HG02840 (cell line): Measurements from ENCODE around the gene LIPT2.

Source experiments
- ATAC-seq: cut with Tn5 transposase; IDR thresholded peaks from one replicate; pipeline ENCODE4 v1.9.1; 2021; ENCODE audit warnings: mild to moderate bottlenecking, moderate library complexity, moderate number of reproducible peaks; ENCODE audit not compliant: unreplicated experiment, low FRiP score

The LIPT2 gene

DNA sequence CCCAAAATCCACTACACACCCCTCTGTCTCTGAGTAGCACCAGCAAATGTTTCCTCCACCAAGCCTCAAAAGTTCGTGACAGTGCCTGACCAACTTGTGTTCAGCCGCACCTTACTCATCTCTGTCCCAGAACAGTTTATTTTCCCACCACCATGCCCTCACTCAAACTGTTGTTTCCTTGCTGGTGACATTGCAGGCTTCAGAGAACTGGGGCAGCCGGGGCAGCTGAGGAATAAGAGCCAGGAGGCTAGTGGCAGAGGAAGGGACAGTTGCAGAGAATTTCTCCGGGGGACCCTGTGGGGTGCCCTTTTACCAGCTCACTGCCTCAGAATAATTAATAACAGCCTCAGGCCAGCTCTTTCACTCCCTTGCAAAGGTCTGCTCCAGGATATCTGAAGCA is 25.5 kb downstream of the LIPT2 start:
- no peak for ATAC-seq

DNA sequence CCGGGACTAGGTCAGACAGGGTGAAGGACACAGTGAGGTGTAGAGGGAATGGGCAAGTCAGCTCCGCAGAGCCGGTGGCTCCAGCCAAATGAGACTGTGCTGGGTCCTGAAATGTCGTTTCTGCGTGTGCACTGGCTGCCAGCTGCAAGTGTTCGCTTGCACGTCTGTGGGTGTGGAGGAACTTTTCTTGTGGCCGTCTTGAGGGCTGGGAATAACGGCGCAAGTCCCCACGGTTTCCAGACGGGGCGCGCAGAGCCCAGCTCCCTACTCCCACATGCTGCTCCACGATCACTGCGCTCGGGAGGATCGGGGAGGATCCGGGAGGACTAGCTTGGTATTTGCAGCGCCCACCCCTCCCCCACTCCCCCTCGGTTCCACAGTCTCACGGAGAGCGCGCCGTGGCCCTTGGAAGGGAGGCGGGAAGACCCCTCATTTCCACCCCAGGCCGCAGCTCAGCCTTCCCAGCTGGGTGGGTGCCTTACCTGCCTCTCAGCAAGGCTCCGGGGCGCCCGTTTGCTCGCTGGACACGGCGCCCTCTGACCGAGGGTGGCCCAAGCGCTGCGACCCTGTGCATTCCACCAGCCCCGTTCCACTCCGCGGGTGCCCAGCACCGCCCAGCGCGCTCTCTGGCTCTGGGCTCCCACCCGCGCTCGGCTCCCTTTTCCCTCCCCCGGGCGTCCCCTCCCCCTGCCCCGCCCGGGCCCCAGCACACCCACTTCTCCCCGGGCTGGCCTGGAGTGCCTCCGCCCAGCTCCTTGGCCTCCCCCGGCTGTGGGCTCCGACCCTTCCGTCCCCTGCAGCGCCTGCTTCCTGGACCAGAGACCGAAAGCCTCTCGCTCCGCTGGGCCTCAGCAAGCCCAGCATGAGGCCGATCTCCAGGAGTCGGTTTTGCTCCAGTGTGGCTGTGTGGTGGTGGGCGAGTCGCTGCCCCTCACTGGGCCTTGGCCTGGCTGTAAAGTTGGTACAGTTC is 26.3 kb downstream of the LIPT2 start, which contains the start of gene KCNE3:
Gene KCNE3 (minus strand): TSS at position 634 of the 970 bp plus-strand sequence. CDS start 9,986 bp downstream, outside the sequence.
- no peak for ATAC-seq

DNA sequence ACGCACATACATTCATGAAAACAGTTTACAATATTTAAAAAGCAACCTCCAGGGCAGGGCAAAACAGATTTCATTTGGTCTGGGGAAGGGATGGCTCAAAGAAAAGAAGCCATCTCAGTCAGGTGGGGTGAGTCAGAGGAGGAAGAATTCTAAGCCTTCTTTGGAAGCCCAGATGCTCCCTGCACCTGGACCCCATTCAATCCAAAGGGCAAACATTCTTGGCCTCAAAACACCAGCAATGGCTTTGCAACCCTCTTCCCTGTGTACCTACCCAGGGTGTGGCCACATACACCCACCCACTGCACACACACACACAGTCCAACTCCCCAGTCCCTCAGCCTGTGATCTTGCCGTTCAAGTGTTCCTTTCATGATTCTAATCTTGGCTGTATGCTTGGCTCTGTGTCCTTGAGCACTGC is 28.2 kb downstream of the LIPT2 start:
- ATAC-seq: no peak

DNA sequence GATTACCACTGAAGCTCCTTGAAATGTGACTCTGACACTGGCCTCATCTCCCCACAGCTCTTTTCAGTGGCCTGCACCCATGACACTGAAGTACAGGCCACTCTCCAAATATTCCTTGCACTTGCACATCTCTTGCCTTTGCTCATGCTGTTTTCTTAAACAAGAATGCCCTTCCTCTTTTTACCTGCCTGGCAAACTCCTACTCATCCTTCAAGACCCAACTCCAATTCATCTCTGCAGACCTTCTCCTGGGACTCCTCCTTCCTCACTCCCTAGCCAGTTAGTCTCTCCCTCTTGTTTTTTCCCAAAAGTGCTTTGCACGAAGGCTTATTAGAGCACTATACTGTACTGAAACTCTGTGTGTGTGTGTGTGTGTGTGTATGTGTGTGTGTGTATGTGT is 28.8 kb downstream of the LIPT2 start:
- no peak for ATAC-seq

DNA sequence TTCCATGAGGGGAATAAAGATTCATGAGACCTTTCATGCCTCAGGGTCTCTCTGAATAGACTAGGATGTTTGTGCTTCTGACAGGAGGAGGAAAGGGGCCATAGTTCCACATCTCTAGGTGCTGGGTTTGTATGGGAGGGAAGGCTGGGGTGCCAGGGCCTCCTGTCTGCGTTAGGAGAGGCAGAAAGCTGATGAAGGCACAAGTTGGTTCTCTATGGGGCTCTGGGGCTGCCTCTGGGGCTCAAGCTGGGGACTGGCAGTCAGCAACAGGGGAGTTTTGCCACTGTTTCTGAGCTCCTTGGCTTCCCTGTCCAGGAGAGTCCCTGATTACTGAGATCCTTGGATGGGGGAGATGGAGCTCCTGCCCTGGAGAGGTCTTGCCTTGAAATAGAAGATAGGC is 30.3 kb downstream of the LIPT2 start:
- no peak for ATAC-seq

DNA sequence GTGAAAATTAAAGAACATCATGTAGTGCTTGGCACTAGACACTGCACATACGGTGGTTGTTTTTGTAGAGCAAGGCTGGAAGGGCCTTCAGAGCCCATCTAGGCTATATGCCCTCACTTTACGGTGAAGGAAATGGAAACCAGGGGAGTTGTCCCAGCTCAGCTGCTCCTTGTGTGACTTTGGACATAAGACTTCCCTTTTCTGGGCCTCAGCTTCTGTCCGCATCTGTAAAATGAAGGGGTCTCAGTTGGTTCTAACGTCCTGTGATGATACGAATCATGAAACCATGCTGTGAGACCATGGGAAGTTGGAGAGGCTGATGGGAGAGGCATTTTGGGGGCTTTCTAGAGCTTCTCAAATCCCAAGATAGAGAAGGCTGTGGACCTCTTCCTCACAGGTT is 30.9 kb downstream of the LIPT2 start:
- ATAC-seq: no peak

DNA sequence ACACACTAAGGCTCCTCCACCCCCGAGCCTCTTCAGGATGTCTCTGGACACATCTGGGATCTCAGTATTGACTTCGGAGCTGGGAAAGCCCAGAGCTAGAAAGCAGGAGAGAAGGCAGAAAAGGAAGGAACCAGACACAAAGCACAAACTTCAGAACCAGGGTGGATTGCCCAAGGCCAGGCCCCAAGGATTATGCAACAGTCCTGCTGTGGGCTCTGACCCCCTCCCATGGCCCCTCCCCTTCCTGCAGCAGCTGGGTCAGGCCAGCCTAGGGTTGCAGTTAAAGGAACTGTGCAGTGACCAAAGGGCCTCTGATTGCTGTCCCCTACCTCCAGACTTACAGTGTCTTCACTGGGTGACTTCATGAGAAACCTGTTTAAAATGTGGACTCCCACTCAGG is 31.5 kb downstream of the LIPT2 start:
- no peak for ATAC-seq

DNA sequence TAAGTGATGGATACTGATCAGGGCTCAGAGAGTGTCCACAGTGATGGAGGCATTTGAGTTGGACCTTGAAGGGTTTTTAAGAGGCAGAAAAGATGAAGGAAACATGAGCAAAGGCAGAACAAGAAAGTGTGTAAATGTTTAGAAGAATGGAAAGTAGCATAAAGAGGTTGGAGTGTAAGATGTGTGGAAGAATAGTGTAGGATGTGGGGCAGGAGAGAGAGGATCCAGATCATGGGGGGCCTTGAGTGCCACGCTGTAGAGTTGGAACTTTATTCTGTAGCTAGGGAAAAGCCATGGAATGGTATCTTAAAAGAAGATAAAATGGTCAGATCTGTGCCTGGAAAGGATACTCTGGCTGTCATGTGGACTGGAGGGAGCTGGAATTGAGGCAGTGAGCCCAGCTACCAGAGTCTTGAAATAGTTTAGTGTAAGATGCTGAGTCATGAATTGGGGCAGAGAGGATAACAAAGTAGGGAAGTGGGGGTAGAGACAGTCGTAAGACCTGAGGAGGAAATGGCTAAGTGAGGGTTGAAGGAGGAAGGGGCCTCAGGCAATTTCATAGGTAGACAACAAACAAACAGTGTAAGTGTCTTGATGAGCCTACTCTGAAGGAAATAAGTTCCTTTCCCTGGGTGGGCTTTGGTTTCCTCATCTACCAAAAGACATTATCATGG is 32.9 kb downstream of the LIPT2 start:
- ATAC-seq: no peak

DNA sequence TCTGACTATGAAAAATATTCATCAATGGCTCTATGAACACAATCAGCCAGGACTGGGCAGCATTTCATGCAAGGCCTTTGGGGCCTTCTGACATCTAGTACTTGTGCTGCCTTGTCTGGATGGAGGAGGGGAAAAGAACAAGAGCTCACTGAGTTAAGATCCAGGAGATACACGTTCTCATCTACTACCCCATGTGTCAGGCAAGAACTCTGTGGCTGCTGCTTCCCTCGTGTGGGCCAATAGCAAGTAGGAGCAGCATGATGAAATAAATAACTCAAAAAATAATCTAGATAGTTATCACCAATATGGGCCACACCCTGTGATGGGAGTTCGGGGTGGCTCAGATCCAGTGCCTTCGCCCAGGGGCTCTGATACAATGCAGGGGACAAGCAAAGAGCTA is 33.5 kb downstream of the LIPT2 start:
- no peak for ATAC-seq

DNA sequence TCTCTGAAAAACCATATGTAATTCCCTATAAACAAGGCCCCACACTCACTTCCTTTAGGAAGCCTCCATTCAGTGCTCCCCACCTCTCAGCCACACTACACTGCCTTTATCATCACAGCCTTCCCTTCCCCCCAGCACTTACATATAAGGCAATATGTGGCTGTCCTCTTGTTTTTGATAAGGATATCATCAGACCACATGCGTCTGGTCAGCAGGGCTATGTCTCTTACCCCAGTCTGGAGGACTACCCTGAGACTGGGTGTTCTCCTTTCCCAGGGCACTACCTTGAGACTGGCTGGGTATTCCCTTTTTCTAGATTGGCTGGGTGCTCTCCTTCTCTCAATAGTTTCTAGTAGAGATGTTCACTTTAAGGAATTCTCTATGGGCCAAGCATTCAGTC is 33.9 kb downstream of the LIPT2 start:
- no peak for ATAC-seq

DNA sequence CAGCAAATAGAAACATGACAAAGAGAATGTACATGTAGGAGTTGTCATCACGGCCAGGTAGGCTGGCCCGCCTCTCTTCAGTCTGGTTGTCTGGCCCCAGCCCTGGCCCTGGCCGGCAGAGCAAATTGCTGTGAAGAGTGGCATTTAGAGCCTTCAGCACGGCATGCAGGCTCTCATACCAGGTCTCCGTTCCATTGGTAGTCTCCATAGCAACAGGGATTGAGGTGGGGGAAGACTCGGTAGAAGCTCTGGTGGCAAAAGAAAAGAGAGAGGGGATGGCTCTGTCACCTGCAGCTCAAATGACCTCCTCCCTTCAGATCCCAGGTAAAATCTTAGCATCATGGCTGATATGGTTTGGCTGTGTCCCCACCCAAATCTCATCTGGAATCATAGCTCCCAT is 36.2 kb downstream of the LIPT2 start:
- ATAC-seq: no peak

DNA sequence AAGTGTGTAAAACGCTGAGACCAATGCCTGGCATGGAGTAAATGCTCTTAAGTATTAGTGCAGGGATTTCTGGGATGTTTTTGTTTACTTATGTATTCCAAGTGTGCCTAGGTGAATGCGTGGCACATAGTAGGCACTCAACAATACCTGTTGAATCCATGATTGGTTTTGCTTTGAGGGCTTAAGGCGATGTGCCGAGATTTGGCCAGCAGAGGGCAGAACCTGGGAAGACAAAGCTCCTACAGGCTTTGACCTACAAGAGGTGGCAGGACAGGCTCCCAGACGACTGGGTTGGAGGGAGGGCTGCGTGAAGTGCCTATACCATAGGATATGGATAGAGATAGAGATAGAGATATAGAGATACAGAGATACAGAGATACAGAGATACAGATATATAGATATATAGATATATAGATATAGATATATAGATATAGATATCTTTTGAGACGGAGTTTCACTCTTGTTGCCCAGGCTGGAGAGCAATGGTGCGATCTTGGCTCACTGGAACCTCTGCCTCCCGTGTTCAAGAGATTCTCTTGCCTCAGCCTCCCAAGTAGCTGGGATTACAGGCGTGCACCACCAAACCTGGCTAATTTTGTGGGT is 40.0 kb downstream of the LIPT2 start:
- no peak for ATAC-seq

DNA sequence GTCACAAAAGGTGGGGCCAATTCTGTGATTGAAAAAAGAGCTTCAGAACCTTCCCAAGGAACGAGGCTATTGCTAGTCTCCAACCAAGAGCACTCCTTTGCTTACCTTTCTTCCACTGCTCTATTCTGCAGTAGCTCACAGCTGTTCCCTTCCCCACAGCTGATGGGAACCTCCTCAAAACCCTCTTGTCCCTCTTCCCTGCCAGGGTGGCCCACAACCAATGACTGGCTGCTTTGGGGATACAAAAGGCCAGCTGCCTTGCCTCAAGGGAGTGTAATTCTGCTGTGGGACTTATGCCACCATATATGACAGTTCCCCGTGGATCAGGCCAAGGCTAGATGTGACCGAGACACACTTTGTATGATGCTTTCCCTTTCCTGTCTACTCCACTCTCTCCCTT is 41.2 kb downstream of the LIPT2 start:
- no peak for ATAC-seq

DNA sequence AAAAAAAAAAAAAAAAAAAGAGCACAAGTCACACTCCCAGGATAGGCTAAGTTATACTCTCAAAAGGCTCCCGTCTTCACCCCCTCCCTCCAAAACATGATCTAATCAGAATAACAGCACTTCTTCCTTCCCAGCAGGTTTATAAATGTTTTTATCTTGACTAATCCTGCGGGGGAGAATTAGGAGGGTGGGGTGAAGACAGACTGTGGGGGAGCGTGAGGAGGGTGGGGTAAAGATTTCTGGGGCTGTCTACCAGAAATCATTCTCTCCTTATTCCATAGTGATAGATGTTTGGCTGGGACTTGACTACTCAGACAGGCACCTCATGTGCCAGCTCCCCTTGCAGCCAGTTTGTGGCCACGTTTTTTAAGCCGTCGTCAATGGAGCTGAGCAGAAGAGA is 43.2 kb downstream of the LIPT2 start:
- no peak for ATAC-seq

DNA sequence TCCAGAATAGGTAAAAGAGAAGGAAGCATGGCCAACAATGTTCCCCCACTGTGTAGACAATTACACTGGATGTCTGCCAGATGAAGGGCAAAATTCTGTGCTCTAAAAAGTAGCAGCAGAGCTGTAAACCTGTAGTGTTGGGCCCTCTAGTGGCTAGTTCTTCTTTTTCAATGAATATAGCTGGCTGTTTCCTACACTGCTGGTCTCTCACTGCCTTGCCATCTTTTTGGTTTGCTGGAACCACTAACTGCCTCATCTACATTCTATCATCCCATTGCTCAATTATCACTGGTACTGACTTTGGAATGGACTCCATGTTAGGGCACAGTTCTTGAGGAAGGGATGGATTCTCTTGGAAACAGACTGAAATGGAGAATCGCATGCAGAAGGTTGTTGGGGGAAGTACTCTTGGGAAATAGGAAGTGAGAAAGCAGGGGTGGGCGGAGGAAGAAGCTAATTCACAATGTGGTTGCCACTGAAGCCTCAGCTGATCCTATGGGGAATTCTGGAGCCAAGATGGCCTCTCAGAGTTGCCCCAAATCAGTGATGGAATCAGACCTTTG is 44.1 kb downstream of the LIPT2 start:
- no peak for ATAC-seq

DNA sequence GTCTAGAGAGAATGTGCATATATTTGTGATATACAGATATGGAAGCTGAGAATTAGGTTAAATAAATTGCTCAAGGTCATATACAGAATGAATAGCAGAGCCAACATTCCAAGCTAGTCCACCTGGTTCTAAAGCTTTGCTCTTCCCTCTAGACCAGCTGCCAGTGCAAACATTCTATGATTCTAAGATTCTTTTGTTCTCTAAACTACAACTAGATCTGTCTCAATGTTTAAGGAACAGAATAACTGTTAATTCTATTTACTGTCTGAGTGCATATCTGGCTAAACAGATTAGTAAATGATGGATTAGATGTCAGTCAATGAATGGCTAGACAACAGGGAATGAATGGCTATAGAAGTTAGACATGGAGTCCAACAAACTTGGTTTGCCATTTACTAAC is 45.8 kb downstream of the LIPT2 start:
- ATAC-seq: no peak

DNA sequence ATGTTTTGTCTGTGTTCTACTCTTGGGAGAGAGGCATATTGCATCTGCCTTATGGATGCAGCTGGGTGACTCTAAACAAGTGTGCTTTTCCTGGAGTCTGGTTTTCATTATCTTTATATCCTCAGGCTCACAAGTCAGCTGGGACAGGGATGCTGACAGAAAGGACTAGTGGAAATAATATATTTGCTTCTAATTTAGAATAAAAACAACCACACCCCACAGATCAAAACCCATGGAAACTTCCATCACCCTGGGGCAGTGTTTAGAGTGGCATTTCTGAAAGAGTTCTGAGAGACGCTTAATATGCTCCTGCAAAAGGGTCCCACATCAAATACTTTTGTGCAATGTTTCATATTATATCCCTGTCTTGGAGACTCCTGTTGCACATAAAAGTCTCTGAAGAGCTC is 47.0 kb downstream of the LIPT2 start:
- ATAC-seq: no peak

DNA sequence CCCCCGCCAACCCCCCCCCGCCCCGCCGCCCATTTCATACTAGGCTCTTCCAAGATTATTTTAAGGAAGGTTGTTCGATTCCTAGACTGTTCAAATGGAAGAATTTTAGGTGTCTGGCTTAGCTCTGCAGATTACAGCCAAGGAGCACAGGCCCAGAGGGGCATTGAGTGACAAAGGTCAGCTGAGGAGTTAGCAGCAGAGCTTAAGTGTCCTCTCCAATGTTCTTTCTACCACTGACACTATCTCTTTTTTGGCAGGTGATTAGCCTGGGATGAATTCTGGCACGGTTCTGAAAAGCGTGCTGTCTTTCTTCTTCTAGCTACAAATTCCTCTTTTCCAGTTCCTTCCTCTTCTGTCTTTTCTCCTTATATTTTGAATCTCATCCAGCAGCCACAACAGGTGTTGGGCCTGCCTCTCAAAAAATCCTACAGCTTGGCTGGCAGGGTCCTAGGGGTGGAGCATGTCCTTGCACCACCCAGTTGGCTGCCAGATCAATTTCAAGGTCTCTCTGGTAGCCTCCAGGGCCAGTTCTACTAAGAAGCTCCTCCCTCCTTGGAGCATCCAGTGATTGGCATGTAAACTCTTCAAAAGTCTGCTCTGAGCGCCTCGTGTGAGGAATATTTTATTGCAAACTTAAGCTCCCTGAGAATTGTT is 49.2 kb downstream of the LIPT2 start:
- ATAC-seq: no peak

DNA sequence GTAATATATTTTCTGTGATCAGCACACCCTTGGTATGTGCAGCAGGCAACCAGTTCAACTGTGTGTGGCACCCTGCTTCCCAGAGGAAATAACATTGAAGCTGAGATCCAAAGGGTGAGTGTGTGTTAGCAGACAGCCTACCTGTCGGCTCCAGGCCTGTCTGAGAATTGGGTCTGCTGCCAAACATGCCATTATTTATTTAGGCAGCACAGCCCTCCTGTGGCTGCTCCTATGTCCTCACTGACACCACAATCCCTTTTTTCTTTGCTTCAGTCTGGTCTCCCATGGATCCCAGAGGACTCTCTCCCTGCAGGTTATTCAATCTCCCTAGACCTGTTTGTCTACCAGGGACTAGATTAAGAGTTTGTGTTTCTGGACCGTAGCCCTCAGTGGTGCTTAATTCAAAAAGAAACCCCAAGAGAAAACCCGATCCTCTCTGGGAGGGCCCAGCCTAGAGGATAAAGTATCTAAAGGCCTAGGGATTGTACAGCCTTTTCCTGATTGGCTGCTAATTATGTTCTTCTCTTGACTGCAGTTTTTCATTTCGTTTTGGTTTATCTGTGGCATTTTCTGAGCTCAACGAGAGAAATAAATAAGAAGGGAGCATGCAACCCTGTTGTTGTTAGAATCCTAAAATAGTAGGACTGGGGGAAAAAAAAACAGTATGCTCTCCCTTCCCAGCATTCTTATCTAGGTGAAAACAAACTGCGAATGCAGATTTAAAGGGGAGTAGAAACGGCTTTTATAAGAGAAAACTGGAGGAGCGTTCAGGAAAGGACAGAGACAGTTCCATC is 50.3 kb downstream of the LIPT2 start:
- ATAC-seq: no peak

DNA sequence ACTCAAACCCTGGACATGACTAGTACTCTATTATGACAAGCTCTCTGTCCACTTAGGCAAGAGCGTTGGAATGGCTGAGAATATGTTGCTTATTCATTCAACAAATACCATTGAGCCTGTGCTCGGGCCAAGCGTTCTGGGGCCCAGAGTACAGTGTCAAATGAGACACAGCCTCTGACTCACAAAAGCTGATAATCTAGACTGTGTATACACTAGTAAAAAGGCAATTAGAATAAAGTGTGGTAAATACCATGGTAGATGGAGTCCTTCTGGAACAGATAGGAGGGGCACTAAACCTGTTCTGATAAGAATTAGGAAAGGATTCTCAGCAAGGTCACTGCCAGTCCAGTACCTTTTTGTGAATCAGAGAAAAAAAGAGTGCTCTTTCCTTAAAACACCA is 50.9 kb downstream of the LIPT2 start:
- ATAC-seq: no peak
